K562 (cell line): ENCODE results near the gene NT5C1B. TPM values are rescaled to one million over a fixed set of nuclear protein-coding genes. Genes with fewer than 3 reads are reported as not detected.
"Not testable (repeated sequence)": the region's sequence is repeated elsewhere in the genome, so short reads cannot be mapped to it uniquely, and the experiment has no call there.

Experiments
- ATAC-seq: fragments of 200-7000 bp; cut with Tn5 transposase; 3 replicates; pipeline ENCODE4 v1.9.1; 2020; ENCODE audit warnings: moderate library complexity
- BruUV-seq: library from RNA; stranded (reverse); fragments of 400-500 nt; replicated peaks from 2 replicates; lab custom pipeline; 2021; lab: Mats Ljungman, UMichigan
- CTCF ChIA-PET: fragments of 300-600 bp; formaldehyde crosslinking; extraction: SDS; loops from one replicate; lab custom pipeline; 2021; ENCODE audit warnings: low intra/inter-chr PET ratio; lab: Yijun Ruan, JAX
- POLR2A ChIA-PET: fragments of 300-600, 350-650 bp; sonication (Branson Sonifier 250); formaldehyde crosslinking; extraction: SDS; loops from one replicate; lab custom pipeline; 2021; ENCODE audit warnings: antibody characterized with exemption, inconsistent platforms; lab: Yijun Ruan, JAX
- DNase-seq, 4 experiments: peaks; one replicate each; pipeline versions ENCODE4 v3.0.0 to v3.0.0-alpha.2; 2011 to 2018; ENCODE audit warnings: low spot score in 3 of 4, mixed read lengths in 3 of 4; ENCODE audit errors: extremely low read depth in 1 of 4
- FAIRE-seq: peaks from 2 replicates; lab custom pipeline; 2011; peaks lifted over from hg19 to GRCh38; lab: Jason Lieb, UNC
- H2AFZ ChIP-seq: 2 replicates; pipeline ENCODE4 v1.6.0; 2011; ENCODE audit warnings: low read depth, low read length, control low read depth, inconsistent platforms
- H3K27ac ChIP-seq: fragments of 200-600 bp; 3 replicates; pipeline ENCODE4 v1.8.0; 2011; ENCODE audit warnings: low read depth, mild to moderate bottlenecking, control low read depth, inconsistent platforms, low read length, moderate library complexity, mixed read lengths; ENCODE audit errors: extremely low read depth
- H3K27me3 ChIP-seq, 2 experiments: fragments of 300-600 bp in 1 of 2; 2 replicates in 1 of 2; 3 replicates in 1 of 2; pipeline versions ENCODE4 v1.6.0 to v1.8.0; 2011; ENCODE audit warnings: inconsistent platforms in 2 of 2, low read length in 2 of 2, mild to moderate bottlenecking in 1 of 2, mixed read lengths in 1 of 2, moderate library complexity in 1 of 2; ENCODE audit not compliant: control insufficient read depth in 2 of 2, insufficient read depth in 2 of 2
- H3K36me3 ChIP-seq: fragments of 300-600 bp; 3 replicates; pipeline ENCODE4 v1.8.0; 2011; ENCODE audit warnings: mild to moderate bottlenecking, low read length, inconsistent platforms; ENCODE audit not compliant: control insufficient read depth, insufficient read depth
- H3K4me1 ChIP-seq, 2 experiments: fragments of 200-600 bp in 1 of 2; replicated peaks in 1 of 2; 2 replicates in 1 of 2; 3 replicates in 1 of 2; pipeline versions ENCODE4 v1.5.1 to v1.8.0; 2011; ENCODE audit warnings: inconsistent platforms in 2 of 2, low read length in 2 of 2, mild to moderate bottlenecking in 1 of 2, mixed read lengths in 1 of 2, moderate library complexity in 1 of 2; ENCODE audit not compliant: control insufficient read depth in 2 of 2, insufficient read depth in 2 of 2
- H3K4me2 ChIP-seq: 2 replicates; pipeline ENCODE4 v1.6.1; 2011; ENCODE audit warnings: low read length, control low read depth, inconsistent platforms, mixed read lengths; ENCODE audit not compliant: insufficient read depth
- H3K4me3 ChIP-seq: fragments of 200-600 bp; sonication (generic), shearing (Covaris generic); 2 replicates; pipeline ENCODE4 v1.5.1; 2016; ENCODE audit warnings: control low read depth, inconsistent platforms
- H3K79me2 ChIP-seq: fragments of 200-600 bp; 3 replicates; pipeline ENCODE4 v1.8.0; 2011; ENCODE audit warnings: low read length, inconsistent platforms; ENCODE audit not compliant: control insufficient read depth, insufficient read depth
- H3K9ac ChIP-seq, 2 experiments: 2 replicates each; pipeline versions ENCODE4 v1.6.0 to v1.6.1; 2011; ENCODE audit warnings: low read depth in 2 of 2, low read length in 2 of 2, control low read depth in 1 of 2, inconsistent platforms in 1 of 2, mild to moderate bottlenecking in 1 of 2, mixed read lengths in 1 of 2; ENCODE audit not compliant: insufficient read depth in 1 of 2
- H3K9me1 ChIP-seq: one replicate; pipeline ENCODE4 v1.6.0; 2011; ENCODE audit warnings: inconsistent platforms, mild to moderate bottlenecking, low read length, moderate library complexity; ENCODE audit not compliant: control insufficient read depth, insufficient read depth
- H3K9me3 ChIP-seq: replicated peaks from 2 replicates; pipeline ENCODE4 v1.5.1; 2011; ENCODE audit warnings: low read depth, low read length, inconsistent platforms; ENCODE audit not compliant: control insufficient read depth, insufficient read depth
- H4K20me1 ChIP-seq: replicated peaks from 2 replicates; pipeline ENCODE4 v1.6.1; 2011; ENCODE audit warnings: low read length, inconsistent platforms, mixed read lengths; ENCODE audit not compliant: control insufficient read depth, insufficient read depth
- HIVEP1 ChIP-seq: fragments of 250-450 bp; sonication (Bioruptor Pico); IDR thresholded peaks from 2 replicates; pipeline ENCODE4 v1.4.0; 2020; ENCODE audit warnings: mild to moderate bottlenecking
- MCM3 ChIP-seq: fragments of 450-650 bp; IDR thresholded peaks from 2 replicates; pipeline ENCODE4 v1.6.1; 2016
- MITF ChIP-seq: IDR thresholded peaks from 2 replicates; pipeline ENCODE4 v1.6.1; 2014; ENCODE audit warnings: antibody characterized with exemption
- NFE2L1 ChIP-seq: fragments of 450-650 bp; IDR thresholded peaks from 2 replicates; pipeline ENCODE4 v1.6.1; 2016; ENCODE audit warnings: missing genetic modification characterization, low read depth, mild to moderate bottlenecking, missing compliant biosample characterization, moderate library complexity, borderline replicate concordance
- RAD51 ChIP-seq: fragments of 450-650 bp; IDR thresholded peaks from 2 replicates; pipeline ENCODE4 v1.7.1; 2016; ENCODE audit warnings: low read depth, mild to moderate bottlenecking, borderline replicate concordance
- SAFB2 ChIP-seq: fragments of 200-400 bp; formaldehyde crosslinking; IDR thresholded peaks from 2 replicates; pipeline ENCODE4 v1.6.1; 2018; ENCODE audit warnings: borderline replicate concordance, low read length, low read depth, moderate library complexity; ENCODE audit not compliant: severe bottlenecking
- ZFP36 ChIP-seq: fragments of 150-350 bp; IDR thresholded peaks from 2 replicates; pipeline ENCODE4 v1.6.1; 2018; ENCODE audit warnings: low read length, low read depth; ENCODE audit not compliant: partially characterized antibody
- ZNF431 ChIP-seq: sonication (generic); formaldehyde crosslinking; IDR thresholded peaks from 2 replicates; pipeline ENCODE4 v1.8.0; 2022; ENCODE audit warnings: mild to moderate bottlenecking, missing genetic modification reagents
- ZNF589 ChIP-seq: fragments of 200-800 bp; sonication (Bioruptor generic); IDR thresholded peaks from 2 replicates; pipeline ENCODE4 v1.6.1; 2016; ENCODE audit warnings: low read depth, missing genetic modification characterization, missing compliant biosample characterization
- WGBS: fragments of 100-300 bp; shearing (Covaris generic); methylation state at CpG from one replicate; pipeline ENCODE4 v1.1.6; 2016; ENCODE audit warnings: low coverage, mixed read lengths; ENCODE audit not compliant: insufficient coverage; ENCODE audit errors: missing lambda C conversion rate; 5-methylcytosine and 5-hydroxymethylcytosine counted together
- in situ Hi-C: fragments of 300-500 bp; cut with MboI; formaldehyde crosslinking; loops from 4 replicates; pipeline ENCODE4 v1.15.0; 2018; ENCODE audit warnings: inconsistent platforms, mixed read lengths
- intact Hi-C: fragments of 100-400 bp; cut with micrococcal nuclease; formaldehyde crosslinking; loops from 2 replicates; pipeline ENCODE4 v1.14.2; 2022
- polyA plus RNA-seq, 8 experiments: library from polyadenylated mRNA; depleted of rRNA in 4 of 8; stranded (reverse) in 5 of 8; unstranded in 3 of 8; fragments of >200 nt; fragmentation: Nextera tagmentation in 2 of 8; fragmentation: Illumina TruSeq in 1 of 8; extraction: Ambion mirVana in 2 of 8; extraction: Trizol in 1 of 8; gene quantifications; 2 replicates each; pipeline versions ENCODE4 v1.2.1 to v1.2.3, GENCODE V29; 2011 to 2014; ENCODE audit warnings: inconsistent platforms in 1 of 8, missing spikeins in 1 of 8
- total RNA-seq, 7 experiments: library from RNA; depleted of rRNA in 6 of 7; stranded (reverse); fragments of >200 nt in 6 of 7; fragmentation: Illumina TruSeq in 2 of 7; extraction: Trizol in 2 of 7; gene quantifications; 2 replicates each; pipeline versions ENCODE4 v1.2.1 to v1.2.3, GENCODE V29; 2011 to 2021; ENCODE audit warnings: low replicate concordance in 1 of 7
- TF ChIP-seq, protein P1 (sequence below), 3 experiments: fragments of 200-800 bp in 1 of 3; fragments of 250-450 bp in 1 of 3; fragments of 450-650 bp in 1 of 3; sonication (Bioruptor Pico) in 1 of 3; sonication (Bioruptor generic) in 1 of 3; formaldehyde crosslinking in 1 of 3; IDR thresholded peaks; 2 replicates each; pipeline versions ENCODE4 v1.6.1 to v1.8.0; 2016 to 2022; ENCODE audit warnings: mild to moderate bottlenecking in 2 of 3, missing genetic modification characterization in 2 of 3, missing compliant biosample characterization in 1 of 3, moderate library complexity in 1 of 3

NT5C1B gene
- total and polyA plus RNA-seq, 9 of the 15 experiments (the other 6 are each of a cell fraction or from before 2014, with no cell fraction given) = 0.07 TPM; not detected in 8

DNA sequence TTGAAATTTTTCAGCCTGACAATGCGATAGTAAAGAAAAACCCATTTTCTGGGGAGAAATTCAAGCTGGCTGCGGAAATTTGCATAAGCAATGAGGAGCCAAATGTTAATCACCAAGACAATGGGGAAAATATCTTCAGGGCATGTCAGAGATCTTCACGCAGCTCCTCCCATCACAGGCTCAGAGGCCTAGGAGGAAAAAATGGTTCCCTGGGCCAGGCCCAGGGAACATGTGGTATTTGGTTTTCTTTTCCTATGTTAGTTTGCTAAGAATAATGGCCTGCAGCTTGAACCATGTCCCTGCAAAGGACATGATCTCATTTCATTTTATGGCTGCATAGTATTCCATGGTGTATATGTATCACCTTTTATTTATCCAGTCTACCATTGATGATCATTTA, 43.3 kb upstream of the NT5C1B start:
- POLR2A ChIA-PET, H3K4me3 ChIP-seq, DNase-seq, H3K4me2 ChIP-seq, H3K27me3 ChIP-seq, ATAC-seq, BruUV-seq, H3K9ac ChIP-seq, H3K79me2 ChIP-seq, H2AFZ ChIP-seq, in situ Hi-C loops, CTCF ChIA-PET, H4K20me1 ChIP-seq, intact Hi-C loops, H3K9me1 ChIP-seq, H3K27ac ChIP-seq, H3K4me1 ChIP-seq, H3K9me3 ChIP-seq, FAIRE-seq, H3K36me3 ChIP-seq: not testable (repeated sequence)
- WGBS = 0% methylated on average over 3 of the region's 3 CpGs
- TF ChIP-seq ZFP36 = peak; percentile 66

GRCh38 chr2:18630941-18631340, 41.6 kb upstream of the NT5C1B start:
- no peak overlapping the region for H3K4me3 ChIP-seq
- in situ Hi-C loops = no loop called here
- no peak for TF ChIP-seq SAFB2
- TF ChIP-seq MITF = no peak
- no peak for TF ChIP-seq HIVEP1 (CRISPR knock-in tag)
- TF ChIP-seq, protein P1, sequence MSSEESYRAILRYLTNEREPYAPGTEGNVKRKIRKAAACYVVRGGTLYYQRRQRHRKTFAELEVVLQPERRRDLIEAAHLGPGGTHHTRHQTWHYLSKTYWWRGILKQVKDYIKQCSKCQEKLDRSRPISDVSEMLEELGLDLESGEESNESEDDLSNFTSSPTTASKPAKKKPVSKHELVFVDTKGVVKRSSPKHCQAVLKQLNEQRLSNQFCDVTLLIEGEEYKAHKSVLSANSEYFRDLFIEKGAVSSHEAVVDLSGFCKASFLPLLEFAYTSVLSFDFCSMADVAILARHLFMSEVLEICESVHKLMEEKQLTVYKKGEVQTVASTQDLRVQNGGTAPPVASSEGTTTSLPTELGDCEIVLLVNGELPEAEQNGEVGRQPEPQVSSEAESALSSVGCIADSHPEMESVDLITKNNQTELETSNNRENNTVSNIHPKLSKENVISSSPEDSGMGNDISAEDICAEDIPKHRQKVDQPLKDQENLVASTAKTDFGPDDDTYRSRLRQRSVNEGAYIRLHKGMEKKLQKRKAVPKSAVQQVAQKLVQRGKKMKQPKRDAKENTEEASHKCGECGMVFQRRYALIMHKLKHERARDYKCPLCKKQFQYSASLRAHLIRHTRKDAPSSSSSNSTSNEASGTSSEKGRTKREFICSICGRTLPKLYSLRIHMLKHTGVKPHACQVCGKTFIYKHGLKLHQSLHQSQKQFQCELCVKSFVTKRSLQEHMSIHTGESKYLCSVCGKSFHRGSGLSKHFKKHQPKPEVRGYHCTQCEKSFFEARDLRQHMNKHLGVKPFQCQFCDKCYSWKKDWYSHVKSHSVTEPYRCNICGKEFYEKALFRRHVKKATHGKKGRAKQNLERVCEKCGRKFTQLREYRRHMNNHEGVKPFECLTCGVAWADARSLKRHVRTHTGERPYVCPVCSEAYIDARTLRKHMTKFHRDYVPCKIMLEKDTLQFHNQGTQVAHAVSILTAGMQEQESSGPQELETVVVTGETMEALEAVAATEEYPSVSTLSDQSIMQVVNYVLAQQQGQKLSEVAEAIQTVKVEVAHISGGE (CRISPR knock-in tag; IDR thresholded peaks at IDR 0.05) = no peak
- TF ChIP-seq MCM3 = no peak
- TF ChIP-seq NFE2L1 = no peak
- no peak for TF ChIP-seq RAD51
- no peak for TF ChIP-seq ZNF431 (CRISPR knock-in tag)
- TF ChIP-seq ZNF589 (CRISPR knock-in tag) = no peak
- TF ChIP-seq, all 486 proteins: peak for 0
- CTCF ChIA-PET = no interaction called here
- Histone ChIP-seq H3K27ac (no peak overlapping the region), H3K27me3 (no peaks in the 10 kb centered on the region), H2AFZ (no peak overlapping the region), H3K9me1 (no peaks in the 10 kb centered on the region), H3K4me1 (no peaks in the 10 kb centered on the region), H4K20me1 (no peaks in the 10 kb centered on the region), H3K36me3 (no peaks in the 10 kb centered on the region), H3K9ac (no peak overlapping the region), H3K9me3 (no peaks in the 10 kb centered on the region), H3K4me2 (no peak overlapping the region), H3K79me2 (no peaks in the 10 kb centered on the region)
- POLR2A ChIA-PET = no interaction called here
- FAIRE-seq = no peak
- ATAC-seq = no peak
- no peak for DNase-seq
- no TSS peak for BruUV-seq
- intact Hi-C loops = no loop called here
